ENCODE measurements around the gene VAPB.

DNA sequence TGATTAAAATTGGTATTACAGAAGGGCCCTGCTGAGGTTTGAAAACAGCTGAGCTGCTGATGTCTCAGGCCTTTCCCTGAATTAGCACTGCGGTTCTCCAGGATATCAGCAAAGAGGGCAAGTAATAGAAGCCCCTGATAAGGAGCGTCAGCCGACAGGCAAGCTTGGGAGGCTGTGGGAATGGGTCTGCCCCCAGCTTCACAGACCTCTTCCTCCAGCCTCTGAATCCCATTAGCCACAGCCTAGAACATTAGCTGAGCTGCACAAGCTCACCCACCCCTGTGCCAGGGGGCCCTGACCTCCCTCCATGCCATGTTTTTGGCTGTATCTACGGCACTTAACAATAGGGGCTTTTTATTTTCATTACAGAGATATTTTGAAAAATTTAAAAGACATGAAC, 59.9 kb downstream of the VAPB start:
- TF ChIP-seq, protein P1, sequence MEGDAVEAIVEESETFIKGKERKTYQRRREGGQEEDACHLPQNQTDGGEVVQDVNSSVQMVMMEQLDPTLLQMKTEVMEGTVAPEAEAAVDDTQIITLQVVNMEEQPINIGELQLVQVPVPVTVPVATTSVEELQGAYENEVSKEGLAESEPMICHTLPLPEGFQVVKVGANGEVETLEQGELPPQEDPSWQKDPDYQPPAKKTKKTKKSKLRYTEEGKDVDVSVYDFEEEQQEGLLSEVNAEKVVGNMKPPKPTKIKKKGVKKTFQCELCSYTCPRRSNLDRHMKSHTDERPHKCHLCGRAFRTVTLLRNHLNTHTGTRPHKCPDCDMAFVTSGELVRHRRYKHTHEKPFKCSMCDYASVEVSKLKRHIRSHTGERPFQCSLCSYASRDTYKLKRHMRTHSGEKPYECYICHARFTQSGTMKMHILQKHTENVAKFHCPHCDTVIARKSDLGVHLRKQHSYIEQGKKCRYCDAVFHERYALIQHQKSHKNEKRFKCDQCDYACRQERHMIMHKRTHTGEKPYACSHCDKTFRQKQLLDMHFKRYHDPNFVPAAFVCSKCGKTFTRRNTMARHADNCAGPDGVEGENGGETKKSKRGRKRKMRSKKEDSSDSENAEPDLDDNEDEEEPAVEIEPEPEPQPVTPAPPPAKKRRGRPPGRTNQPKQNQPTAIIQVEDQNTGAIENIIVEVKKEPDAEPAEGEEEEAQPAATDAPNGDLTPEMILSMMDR (IDR thresholded peaks at IDR 0.05) = no peak
- TF ChIP-seq EP300 (IDR thresholded peaks at IDR 0.05) (no peak), POLR2A (IDR thresholded peaks at IDR 0.05) (no peak)
